Raji (cell line): Measurements from ENCODE around the gene RAB3GAP1.

Source experiments
- POLR2A ChIP-seq: IDR thresholded peaks from 2 replicates; pipeline ENCODE4 v1.6.1; 2011; ENCODE audit warnings: low read depth, low read length, control low read depth; ENCODE audit not compliant: insufficient read depth

RAB3GAP1 gene

GRCh38 chr2:135093193-135093592, 41.1 kb downstream of the RAB3GAP1 start:
- no peak for TF ChIP-seq POLR2A

- TF ChIP-seq POLR2A = no peak
These were observed 41.7 kb downstream of the RAB3GAP1 start for GRCh38 chr2:135093670-135094330.

GRCh38 chr2:135094508-135094907, 42.4 kb downstream of the RAB3GAP1 start:
- no peak for TF ChIP-seq POLR2A

- TF ChIP-seq POLR2A = no peak
These were observed 43.5 kb downstream of the RAB3GAP1 start for GRCh38 chr2:135095591-135095990.

- no peak for TF ChIP-seq POLR2A
These were observed 44.8 kb downstream of the RAB3GAP1 start for GRCh38 chr2:135096665-135097446.

GRCh38 chr2:135097532-135098231, 45.6 kb downstream of the RAB3GAP1 start:
- TF ChIP-seq POLR2A = no peak

GRCh38 chr2:135099802-135100483, 47.9 kb downstream of the RAB3GAP1 start:
- no peak for TF ChIP-seq POLR2A

- no peak for TF ChIP-seq POLR2A
These were observed 51.8 kb downstream of the RAB3GAP1 start for GRCh38 chr2:135103843-135104242.

GRCh38 chr2:135113322-135113721, 61.2 kb downstream of the RAB3GAP1 start:
- no peak for TF ChIP-seq POLR2A

GRCh38 chr2:135119582-135119981, 67.5 kb downstream of the RAB3GAP1 start:
- TF ChIP-seq POLR2A = no peak

GRCh38 chr2:135121016-135121657, 69.0 kb downstream of the RAB3GAP1 start:
- TF ChIP-seq POLR2A = no peak

GRCh38 chr2:135124924-135125886, 73.1 kb downstream of the RAB3GAP1 start:
- TF ChIP-seq POLR2A = no peak

- TF ChIP-seq POLR2A = no peak
These were observed 73.8 kb downstream of the RAB3GAP1 start for GRCh38 chr2:135125940-135126339.

- TF ChIP-seq POLR2A = no peak
These were observed 78.7 kb downstream of the RAB3GAP1 start for GRCh38 chr2:135130751-135131150.
